GM12878 (cell line): ENCODE data around the gene INSC.

ENCODE experiments used
- ASH2L ChIP-seq: fragments of 300-600, 200-600 bp; sonication (generic); IDR thresholded peaks from 2 replicates; pipeline ENCODE4 v1.6.1; 2017; ENCODE audit warnings: low read depth, mild to moderate bottlenecking, borderline replicate concordance
- CEBPB ChIP-seq, 2 experiments: fragments of 150-350 bp in 1 of 2; IDR thresholded peaks; 2 replicates each; pipeline ENCODE4 v1.6.1; 2012 to 2014; ENCODE audit warnings: low read depth in 2 of 2, low read length in 2 of 2, borderline replicate concordance in 1 of 2, inconsistent platforms in 1 of 2
- CHD4 ChIP-seq: fragments of 200-600 bp; sonication (generic); IDR thresholded peaks from 2 replicates; pipeline ENCODE4 v1.6.1; 2016; ENCODE audit warnings: mild to moderate bottlenecking
- CTCF ChIP-seq, 3 experiments: IDR thresholded peaks in 2 of 3; conservative IDR thresholded peaks in 1 of 3; 2 replicates each; pipeline ENCODE4 v1.5.1; 2011; ENCODE audit warnings: low read depth in 3 of 3, low read length in 3 of 3, mild to moderate bottlenecking in 3 of 3, control low read depth in 2 of 3, moderate library complexity in 2 of 3, inconsistent platforms in 1 of 3, mixed read lengths in 1 of 3; ENCODE audit not compliant: control insufficient read depth in 2 of 3, insufficient read depth in 1 of 3; ENCODE audit errors: extremely low read depth in 1 of 3
- EZH2 ChIP-seq: IDR thresholded peaks from 2 replicates; pipeline ENCODE4 v1.6.1; 2012; ENCODE audit warnings: low read depth, mild to moderate bottlenecking, control low read depth, inconsistent platforms, low read length, borderline replicate concordance; ENCODE audit not compliant: control insufficient read depth
- IKZF2 ChIP-seq, 2 experiments: fragments of 450-650 bp; IDR thresholded peaks; 2 replicates each; pipeline ENCODE4 v1.6.1; 2017; ENCODE audit warnings: mild to moderate bottlenecking in 2 of 2, moderate library complexity in 2 of 2
- POLR2A ChIP-seq: IDR thresholded peaks from 2 replicates; pipeline ENCODE4 v1.6.1; 2011; ENCODE audit warnings: low read depth, mild to moderate bottlenecking, low read length
- RAD21 ChIP-seq: IDR thresholded peaks from 2 replicates; pipeline ENCODE4 v1.6.1; 2011; ENCODE audit warnings: mild to moderate bottlenecking, low read depth, low read length, moderate library complexity; ENCODE audit not compliant: insufficient read depth
- REST ChIP-seq: IDR thresholded peaks from 2 replicates; pipeline ENCODE4 v1.6.1; 2012; ENCODE audit warnings: mild to moderate bottlenecking, low read depth, low read length
- SIN3A ChIP-seq: IDR thresholded peaks from 2 replicates; pipeline ENCODE4 v1.6.1; 2012; ENCODE audit warnings: low read depth, low read length, improper control_type of control experiment
- SMARCA5 ChIP-seq: fragments of 450-650 bp; IDR thresholded peaks from 2 replicates; pipeline ENCODE4 v1.6.1; 2017; ENCODE audit warnings: mild to moderate bottlenecking
- SPI1 ChIP-seq: IDR thresholded peaks from 2 replicates; pipeline ENCODE4 v1.6.1; 2011; ENCODE audit warnings: low read depth, mild to moderate bottlenecking, low read length, moderate library complexity, borderline replicate concordance; ENCODE audit not compliant: insufficient read depth
- USF2 ChIP-seq: IDR thresholded peaks from 2 replicates; pipeline ENCODE4 v1.6.1; 2011; ENCODE audit warnings: low read depth, low read length, improper control_type of control experiment, borderline replicate concordance
- ZNF622 ChIP-seq: fragments of 450-650 bp; IDR thresholded peaks from 2 replicates; pipeline ENCODE4 v1.6.1; 2017; ENCODE audit warnings: mild to moderate bottlenecking, inconsistent platforms

GRCh38 chr11:15119352-15119751 lies 4.6 kb downstream of the INSC start:
- no peak for TF ChIP-seq CTCF (IDR thresholded peaks at IDR 0.05 in 2 of 3, conservative IDR thresholded peaks at IDR 0.05 in 1 of 3; ENCODE audit: control insufficient read depth in 2 of 3, extremely low read depth in 1 of 3, insufficient read depth in 1 of 3, low read depth in 3 of 3, low read length in 3 of 3)
- TF ChIP-seq POLR2A: no peak
- TF ChIP-seq EZH2: no peak
- TF ChIP-seq IKZF2 (IDR thresholded peaks at IDR 0.05): no peak
- TF ChIP-seq RAD21: no peak
- TF ChIP-seq CHD4: no peak
- no peak for TF ChIP-seq ZNF622
- TF ChIP-seq ASH2L: no peak
- no peak for TF ChIP-seq SIN3A
- TF ChIP-seq CEBPB (IDR thresholded peaks at IDR 0.05; ENCODE audit: borderline replicate concordance in 1 of 2, low read depth in 2 of 2, low read length in 2 of 2): no peak
- TF ChIP-seq SPI1: no peak
- no peak for TF ChIP-seq SMARCA5
- TF ChIP-seq REST: no peak
- no peak for TF ChIP-seq USF2
